GM18499 (cell line): ENCODE results near the gene SCAF11.
A peak's percentile ranks its signal among the peaks of the same experiment; 100 is the strongest.
"Not testable (repeated sequence)": the region's sequence is repeated elsewhere in the genome, so short reads cannot be mapped to it uniquely, and the experiment has no call there.

ENCODE experiments used
- ATAC-seq: cut with Tn5 transposase; IDR thresholded peaks from one replicate; pipeline ENCODE4 v1.9.1; 2021; ENCODE audit warnings: moderate number of reproducible peaks; ENCODE audit not compliant: insufficient read depth, unreplicated experiment

Gene SCAF11, protein sequence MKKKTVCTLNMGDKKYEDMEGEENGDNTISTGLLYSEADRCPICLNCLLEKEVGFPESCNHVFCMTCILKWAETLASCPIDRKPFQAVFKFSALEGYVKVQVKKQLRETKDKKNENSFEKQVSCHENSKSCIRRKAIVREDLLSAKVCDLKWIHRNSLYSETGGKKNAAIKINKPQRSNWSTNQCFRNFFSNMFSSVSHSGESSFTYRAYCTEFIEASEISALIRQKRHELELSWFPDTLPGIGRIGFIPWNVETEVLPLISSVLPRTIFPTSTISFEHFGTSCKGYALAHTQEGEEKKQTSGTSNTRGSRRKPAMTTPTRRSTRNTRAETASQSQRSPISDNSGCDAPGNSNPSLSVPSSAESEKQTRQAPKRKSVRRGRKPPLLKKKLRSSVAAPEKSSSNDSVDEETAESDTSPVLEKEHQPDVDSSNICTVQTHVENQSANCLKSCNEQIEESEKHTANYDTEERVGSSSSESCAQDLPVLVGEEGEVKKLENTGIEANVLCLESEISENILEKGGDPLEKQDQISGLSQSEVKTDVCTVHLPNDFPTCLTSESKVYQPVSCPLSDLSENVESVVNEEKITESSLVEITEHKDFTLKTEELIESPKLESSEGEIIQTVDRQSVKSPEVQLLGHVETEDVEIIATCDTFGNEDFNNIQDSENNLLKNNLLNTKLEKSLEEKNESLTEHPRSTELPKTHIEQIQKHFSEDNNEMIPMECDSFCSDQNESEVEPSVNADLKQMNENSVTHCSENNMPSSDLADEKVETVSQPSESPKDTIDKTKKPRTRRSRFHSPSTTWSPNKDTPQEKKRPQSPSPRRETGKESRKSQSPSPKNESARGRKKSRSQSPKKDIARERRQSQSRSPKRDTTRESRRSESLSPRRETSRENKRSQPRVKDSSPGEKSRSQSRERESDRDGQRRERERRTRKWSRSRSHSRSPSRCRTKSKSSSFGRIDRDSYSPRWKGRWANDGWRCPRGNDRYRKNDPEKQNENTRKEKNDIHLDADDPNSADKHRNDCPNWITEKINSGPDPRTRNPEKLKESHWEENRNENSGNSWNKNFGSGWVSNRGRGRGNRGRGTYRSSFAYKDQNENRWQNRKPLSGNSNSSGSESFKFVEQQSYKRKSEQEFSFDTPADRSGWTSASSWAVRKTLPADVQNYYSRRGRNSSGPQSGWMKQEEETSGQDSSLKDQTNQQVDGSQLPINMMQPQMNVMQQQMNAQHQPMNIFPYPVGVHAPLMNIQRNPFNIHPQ (N-terminal part only)

DNA sequence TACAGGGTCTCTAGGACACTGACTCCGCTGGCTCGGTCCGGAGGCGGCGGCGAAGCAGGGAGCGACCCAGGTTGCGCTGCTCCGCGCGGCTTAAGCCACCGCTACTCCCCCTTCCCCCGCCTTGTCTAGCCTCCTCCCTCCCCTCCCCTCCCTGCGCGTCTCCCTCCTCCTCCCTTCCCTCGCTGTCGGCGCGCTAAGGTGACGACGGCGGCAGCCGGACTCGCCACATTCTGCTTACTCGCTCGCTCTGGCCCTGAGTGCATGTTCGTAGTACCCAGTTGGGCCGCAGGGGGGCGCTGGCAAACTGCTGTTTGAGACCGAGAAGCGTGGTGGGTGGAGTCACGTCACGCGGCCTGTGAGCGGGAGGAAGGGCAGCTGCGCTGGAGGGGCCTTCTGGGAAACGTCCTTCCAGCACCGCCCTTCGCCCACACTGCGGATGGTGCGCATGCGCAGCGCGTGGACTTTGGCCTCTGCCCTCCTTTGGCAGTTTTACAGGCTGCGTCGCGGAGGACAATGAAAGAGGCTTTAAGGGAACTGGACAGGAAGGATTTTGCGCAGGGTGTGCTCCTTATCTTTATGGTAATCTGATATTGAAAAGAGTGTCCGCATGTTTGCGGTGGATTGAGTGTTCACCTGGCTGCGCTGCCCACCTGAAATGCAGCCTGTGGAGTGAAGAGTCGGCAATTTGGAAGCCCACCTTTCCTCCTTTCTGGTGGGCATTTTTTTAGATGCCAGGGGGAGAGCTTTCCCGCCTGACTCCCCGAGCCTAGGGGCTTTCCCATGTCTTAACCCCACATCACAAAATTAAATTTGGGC, at the start of gene SCAF11:
Gene SCAF11 (minus strand): TSS at position 107 of the 816 bp plus-strand sequence. CDS start 26,407 bp downstream, outside the sequence.
- peak; percentile 56 for ATAC-seq

DNA sequence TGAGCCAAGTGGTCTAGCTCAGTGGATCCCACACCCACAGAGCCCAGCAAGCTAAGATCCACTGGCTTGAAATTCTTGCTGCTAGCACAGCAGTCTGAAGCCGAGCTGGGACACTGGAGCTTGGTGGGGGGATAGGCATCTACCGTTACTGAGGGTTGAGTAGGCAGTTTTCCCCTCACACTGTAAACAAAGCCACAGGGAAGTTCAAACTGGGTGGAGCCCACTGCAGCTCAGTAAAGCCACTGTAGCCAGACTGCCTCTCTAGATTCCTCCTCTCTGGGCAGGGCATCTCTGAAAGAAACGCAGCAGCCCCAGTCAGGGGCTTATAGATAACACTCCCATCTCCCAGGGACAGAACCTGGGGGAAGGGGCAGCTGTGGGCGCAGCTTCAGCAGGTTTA, 46.7 kb upstream of the SCAF11 start:
- ATAC-seq = not testable (repeated sequence)

DNA sequence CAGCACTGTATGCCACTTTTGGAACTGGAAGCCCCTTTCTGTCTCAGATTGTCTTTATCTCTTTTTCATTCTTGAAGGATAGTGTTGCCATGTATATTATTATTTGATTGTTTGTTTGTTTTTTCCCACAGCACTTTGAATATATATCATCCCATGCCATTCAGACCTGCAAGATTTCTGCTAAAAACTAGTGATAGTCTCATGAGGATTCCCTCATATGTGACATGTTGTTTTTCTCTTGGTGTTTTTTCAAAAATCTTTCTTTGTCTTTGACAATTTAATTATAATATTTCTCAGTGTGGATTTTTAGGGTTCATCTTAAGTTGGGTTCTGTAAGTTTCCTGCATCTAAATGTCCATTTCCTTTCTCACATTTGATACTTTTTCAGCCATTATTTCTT, 36.8 kb upstream of the SCAF11 start:
- ATAC-seq = no peak

DNA sequence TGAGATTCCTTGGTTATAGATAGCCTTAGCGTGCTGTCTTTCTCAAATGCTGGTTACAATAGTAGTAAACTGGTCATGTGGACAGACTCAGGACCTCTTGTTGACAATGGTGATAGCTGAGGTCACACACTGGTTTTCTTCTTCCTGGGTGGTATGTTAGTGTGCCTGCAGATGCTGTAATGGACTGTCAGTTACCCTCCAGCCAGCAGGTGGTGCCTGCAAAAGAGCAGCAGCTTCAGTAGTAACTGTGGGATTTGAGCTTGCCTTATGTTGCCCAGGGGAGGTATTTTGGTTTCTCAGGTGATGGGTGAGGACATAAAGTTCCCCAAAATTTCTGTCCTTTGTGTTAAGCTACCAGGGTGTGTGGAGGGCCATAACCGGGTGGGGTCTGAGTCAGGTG, 33.7 kb upstream of the SCAF11 start:
- no peak for ATAC-seq

DNA sequence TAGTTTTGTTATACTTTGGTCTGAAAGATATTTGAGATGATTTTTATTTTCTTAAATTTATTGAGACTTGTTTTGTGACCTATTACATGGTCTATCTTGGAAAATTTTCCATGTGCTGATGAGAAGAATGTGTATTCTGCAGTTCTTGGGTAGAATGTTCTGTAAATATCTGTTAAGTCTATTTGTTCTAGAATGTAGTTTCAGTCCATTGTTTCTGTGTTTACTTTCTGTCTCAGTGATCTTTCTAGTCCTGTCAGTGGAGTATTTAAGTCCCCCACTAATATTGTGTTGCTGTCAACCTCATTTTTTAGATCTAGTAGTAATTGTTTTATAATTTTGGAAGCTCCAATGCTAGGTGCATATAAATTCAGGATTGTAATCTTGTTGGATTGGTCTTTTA, 30.4 kb upstream of the SCAF11 start:
- ATAC-seq = no peak

DNA sequence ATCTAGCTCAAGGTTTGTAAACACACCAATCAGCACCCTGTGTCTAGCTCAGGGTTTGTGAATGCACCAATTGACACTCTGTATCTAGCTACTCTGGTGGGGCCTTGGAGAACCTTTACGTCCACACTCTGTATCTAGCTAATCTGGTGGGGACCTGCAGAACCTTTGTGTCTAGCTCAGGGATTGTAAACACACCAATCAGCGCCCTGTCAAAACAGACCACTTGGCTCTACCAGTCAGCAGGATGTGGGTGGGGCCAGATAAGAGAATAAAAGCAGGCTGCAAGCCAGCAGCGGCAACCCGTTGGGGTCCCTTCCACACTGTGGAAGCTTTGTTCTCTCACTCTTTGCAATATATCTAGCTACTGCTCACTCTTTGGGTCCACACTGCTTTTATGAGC, 28.3 kb upstream of the SCAF11 start:
- ATAC-seq = not testable (repeated sequence)

DNA sequence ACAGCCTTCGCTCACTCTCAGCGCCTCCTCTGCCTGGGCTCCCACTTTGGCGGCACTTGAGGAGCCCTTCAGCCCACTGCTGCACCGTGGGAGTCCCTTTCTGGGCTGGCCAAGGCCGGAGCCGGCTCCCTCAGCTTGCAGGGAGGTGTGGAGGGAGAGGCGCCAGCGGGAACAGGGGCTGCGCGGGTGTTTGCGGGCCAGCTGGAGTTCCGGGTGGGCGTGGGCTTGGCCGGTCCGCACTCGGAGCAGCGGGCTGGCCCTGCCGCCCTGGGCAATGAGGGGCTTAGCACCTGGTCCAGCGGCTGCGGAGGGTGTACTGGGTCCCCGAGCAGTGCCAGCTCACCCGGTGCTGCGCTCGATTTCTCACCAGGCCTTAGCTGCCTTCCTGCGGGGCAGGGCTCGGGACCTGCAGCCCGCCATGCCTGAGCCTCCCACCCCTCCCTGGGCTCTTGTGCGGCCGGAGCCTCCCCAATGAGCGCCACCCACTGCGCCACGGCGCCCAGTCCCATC, 27.5 kb upstream of the SCAF11 start:
- not testable (repeated sequence) for ATAC-seq

DNA sequence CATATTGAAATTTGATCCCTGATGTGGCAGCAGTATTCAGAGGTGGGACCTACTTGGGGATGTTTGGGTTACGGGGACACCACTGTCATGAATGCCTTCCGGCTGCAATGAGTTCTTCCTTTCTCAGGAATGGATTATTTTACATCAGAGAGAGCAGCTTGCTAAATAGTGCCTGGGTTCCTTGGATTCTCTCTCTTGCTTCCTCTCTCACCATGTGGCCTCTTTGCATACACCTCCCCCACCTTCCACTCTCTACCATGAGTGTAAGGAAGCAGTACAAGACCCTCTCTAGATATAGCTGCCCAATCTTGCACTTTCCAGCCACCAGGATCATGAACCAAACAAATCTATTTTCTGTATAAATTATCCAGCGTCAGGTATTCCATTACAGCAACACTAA, 15.4 kb upstream of the SCAF11 start:
- no peak for ATAC-seq

DNA sequence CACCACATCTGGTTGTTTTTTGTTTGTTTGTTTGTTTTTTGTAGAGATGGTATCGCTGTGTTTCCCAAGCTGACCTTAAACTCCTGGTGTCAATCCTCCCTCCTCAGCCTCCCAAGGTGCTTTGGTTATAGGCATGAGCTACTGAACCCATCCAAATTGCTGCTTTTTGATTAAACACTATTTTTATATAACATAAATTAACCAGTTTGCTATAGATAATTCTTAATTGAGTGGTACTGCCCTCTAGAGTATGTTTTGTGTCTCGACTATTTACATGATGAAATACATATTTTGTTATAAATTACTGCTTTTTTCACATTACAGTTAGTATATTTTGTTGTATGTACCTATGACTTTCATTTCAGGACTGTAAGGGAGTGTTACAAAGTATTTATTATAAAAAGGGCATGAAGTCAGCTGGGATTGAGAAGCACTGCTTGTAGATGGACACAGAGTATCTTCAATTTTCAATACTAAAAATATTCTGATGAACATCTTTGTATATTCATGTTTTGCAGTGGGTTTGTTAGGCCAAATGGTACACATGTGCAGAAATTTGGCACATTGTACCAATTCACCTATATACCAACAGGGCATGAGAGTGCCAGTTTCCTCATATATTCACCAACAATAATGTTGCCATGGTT, 14.9 kb upstream of the SCAF11 start:
- ATAC-seq = no peak

DNA sequence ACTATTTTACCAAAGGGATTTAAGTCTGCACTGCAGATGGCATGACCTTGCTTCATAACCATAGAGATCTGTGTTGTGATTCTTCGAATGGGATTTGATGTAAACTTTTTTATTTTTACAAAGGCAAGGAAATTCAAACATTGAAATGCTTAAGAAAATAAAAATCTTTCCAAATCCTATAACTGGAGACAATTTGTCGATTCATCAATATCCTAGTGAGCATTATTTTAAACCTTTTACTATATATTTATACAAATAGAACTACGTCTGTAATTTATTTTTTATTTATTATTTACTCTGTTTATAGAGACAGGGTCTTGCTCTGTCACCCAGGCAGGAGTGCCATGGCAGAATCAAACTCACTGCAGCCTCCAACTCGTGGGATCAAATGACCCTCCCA, 14.3 kb upstream of the SCAF11 start:
- ATAC-seq = no peak

DNA sequence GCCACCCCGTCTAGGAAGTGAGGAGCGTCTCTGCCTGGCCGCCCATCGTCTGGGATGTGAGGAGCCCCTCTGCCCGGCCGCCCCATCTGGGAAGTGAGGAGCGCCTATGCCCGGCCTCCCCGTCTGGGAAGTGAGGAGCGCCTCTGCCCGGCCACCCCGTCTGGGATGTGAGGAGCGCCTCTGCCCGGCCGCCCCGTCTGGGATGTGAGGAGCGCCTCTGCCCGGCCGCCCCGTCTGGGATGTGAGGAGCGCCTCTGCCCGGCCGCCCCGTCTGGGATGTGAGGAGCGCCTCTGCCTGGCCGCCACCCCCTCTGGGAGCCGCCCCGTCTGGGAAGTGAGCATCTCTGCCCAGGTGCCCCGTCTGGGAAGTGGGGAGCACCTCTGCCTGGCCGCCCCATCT, 9.7 kb upstream of the SCAF11 start:
- ATAC-seq = not testable (repeated sequence)

DNA sequence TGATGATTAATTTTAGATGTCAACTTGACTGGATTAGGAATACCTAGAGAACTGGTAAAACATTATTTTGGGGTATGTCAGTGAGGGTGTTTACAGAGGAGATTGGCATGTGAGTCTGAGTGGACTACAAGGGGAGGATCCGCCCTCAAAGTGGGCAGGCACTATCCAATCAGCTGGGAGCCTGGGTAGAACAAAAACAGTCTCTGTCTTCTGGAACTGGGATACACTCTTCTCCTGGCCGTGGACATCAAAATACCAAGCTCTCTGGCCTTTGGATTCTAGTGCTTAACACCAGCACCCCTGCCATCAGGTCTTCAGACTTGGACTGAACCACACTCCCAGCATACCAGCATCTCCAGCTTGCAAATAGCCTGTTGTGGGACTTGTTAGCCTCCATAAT, 4.4 kb upstream of the SCAF11 start:
- no peak for ATAC-seq

DNA sequence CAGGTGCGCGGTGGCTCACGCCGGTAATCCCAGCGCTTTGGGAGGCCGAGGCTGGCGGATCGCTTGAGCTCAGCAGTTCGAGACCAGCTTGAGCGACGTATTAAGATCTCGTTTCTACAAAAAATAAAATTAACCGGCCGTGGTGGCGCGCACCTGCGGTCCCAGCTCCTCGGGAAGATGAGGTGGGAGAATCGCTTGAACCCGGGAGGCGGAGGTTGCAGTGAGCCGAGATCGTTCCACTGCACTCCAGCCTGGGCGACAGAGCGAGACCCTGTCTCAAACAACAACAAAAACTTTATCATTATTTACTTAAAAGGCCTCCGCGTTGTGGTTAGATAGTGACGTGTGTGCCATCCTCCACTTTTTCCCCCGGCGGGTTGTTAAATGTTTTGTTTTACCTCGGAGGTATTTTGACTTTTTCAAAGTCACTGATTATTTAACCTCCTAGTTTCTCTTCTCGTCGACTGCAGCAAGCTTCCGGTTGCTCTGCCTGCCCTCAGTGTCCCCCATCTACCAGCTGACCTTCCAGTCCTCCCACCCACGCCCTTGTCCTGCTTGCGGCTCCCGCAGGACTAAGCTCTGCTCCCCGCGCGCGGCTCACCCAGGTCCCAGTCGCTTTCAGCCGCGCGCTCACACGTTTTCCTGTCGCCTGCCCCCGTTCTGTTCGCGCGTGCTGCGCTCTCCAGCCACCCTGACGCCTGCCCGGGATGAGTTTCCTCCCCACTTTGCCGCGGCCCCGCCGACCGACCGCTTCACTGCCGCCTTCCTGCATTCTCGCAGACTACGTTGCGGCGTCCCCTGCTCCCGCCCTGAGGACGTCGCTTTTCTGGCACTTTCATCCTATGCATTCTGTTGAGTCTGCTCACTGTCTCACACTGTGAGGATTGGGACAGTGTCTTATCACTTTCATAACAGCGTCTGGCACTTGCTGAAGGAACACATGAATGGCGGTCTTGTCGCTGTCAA, 1.2 kb upstream of the SCAF11 start:
- ATAC-seq = peak; percentile 23

DNA sequence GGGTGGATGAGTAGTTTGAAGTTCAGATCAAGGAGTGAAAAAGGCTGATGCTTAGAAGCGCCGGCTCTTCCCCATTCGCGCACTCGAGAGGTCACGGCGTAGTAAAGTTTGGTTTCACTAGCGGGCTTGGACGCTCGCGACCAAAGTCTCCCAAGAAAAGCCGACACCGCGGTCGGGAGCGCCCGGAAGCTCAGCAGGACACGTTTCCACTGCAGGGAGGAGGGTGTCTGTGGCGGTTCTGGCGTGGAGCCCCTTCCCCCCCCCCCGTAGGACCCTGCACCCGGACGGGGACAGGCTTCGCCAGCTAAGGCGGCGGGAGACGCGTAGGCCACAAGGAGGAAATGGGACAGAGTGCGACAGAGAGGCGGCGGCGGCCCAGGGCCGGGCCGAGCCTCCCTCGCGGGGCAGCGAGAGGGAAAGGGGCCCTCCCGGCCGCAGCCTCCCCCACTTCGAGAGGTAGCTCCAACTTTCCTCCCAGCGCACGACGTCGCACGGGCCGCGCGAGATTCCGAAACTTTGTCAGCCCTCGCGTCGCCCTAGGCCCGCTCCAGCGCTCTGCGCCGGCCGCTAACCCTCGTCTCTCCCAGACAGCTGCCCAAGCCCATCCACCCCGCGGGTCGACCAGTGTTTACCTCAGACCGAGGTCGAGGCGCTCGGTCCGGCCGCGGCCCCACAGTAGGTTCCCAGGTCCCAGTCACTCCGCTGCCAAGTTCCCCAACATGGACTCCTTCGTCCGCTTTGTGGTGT, 480 bp downstream of the SCAF11 start:
- peak; percentile 5 for ATAC-seq

DNA sequence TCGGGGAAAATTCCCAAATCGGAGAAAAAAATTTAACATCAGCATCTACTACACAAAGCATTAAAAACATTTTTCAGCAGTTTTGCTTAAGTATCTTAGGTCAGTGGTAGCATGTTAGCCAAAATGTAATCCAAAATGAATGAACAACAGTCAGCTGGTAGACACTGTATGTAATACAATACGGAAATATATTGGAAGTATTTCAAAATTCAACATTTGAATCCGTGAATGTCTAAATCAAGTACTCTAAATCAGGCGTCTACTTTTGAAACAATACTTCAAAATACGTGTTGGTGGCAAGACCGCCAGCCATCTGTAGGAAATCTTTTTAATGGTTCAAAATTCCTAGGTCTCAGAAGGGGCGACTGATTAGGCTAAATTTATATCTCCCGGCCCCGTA, 1.1 kb downstream of the SCAF11 start:
- no peak for ATAC-seq

DNA sequence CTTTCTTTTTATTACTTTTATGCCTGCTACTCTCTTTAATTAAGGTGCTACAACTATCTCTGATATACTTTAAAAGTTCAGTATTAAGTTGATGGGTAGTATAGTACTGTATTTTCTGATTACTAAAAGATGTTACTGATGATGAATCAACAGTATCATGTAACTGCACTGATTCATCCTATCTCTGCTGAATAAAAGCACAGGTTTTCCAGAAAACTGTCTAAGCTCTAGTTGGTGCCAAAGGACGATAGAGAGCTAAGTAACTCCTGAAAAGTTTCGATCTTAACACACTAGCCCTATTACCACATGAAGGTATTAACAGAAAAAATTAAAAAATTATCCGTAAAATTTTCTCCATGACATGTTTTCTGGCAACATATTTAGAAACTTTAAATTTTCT, 2.1 kb downstream of the SCAF11 start:
- no peak for ATAC-seq

DNA sequence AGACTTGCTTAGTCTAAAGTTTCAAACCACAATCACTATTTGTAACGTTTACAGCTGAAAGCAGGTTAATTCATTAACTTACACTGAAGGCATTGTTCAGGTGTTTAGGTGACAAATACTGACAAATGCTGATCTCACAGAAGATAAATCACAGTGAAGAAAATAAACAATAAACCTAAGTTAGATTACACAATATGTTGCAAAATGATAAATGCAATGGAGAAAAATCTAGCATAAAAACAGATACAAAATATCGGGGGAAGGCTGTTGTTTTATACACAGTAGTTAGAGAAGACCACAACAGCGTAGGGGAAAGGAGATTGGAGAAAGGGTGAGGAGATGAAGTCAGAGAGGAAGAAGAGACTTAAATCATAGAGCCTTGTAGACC, 3.0 kb downstream of the SCAF11 start:
- ATAC-seq = no peak
